ENCODE data around the gene ZNF804B. TPM values are rescaled to one million over a fixed set of nuclear protein-coding genes. Genes with fewer than 3 reads are reported as not detected.

Gene ZNF804B
- total RNA-seq, 1 donor from 2014 or later = not detected

DNA sequence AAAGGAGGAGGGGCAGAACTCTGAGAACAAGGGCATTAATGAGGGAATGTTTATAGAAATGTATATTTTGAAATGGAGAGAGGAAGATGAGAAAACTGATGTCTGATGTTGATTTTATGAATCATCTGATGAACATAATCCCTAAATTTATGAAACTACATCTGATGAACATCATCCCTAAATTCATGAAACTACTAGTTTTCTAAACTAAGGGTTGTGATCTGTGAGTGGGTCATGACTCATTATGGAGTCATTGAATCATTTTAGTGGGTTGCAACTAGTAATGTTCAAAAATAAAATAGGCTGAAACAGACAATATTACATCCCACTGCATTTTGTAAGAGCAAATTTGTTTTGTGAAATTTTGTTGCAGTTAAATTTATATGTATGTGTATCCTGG lies 478.7 kb downstream of the ZNF804B start:
- ATAC-seq (no peak), DNase-seq (ENCODE audit: low spot score) (no peak)

DNA sequence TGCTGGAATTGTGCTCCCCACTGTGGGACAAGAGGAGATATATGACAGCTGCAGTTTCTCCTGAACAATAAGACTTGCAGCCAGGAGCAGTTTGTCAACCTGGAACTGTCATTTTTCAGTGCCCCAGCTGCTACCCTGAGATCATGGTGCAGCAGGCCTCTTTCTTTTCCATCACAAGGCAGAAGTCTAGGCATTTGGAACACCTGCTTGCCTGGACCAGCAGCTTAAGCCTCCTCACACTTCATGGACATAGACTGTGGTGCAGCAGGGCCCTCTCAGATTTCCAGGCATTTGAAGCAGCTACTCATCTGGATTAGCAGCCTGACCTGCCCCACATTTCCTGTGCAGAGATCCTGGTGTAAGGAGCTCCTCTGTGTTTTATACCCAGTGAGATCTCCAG lies 486.7 kb downstream of the ZNF804B start:
- no peak for DNase-seq (ENCODE audit: low spot score)

DNA sequence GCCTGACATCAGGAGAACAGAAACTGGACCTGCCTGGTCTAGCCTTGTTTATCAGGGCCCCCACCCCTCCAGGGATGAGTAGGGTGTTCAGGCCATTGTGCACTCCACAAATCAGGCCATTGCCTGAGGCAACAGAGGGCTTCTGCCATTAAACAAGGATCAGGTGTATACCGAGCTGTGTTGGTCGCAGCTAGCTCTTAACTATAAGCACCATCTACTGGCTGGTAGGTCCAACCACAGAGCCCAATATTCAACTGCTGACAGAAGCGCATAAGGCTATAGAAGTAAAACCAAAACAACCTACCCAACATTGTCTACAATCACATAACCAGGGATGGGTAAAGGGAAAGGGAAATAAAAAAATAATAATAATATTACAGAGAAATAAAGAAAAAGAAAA lies 487.7 kb downstream of the ZNF804B start:
- DNase-seq (ENCODE audit: low spot score) (no peak), ATAC-seq (no peak)

More for the DNA sequence above, 486.7 kb downstream of the ZNF804B start:
- no peak for ATAC-seq

DNA sequence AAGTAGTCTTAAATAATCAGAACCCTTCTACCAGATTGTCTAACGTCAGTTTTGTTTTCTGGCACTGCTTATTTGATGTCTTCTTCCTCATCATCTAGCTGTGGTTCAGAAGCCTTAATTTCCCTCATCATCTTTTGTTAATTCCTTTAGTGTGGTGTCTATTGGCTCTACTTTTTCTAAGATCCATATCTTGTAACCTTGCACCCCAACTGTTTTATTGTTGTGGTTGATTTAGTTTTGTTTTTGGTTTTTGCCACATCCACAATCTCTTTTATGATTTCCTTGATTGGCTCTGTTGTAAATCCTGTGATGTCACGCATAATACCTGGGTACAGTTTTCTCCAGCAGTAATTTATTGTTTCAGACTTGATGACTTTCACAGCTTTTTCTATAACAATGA lies 499.6 kb downstream of the ZNF804B start:
- ATAC-seq (no peak), DNase-seq (ENCODE audit: low spot score) (no peak)

GRCh38 chr7:89264126-89264525 lies 504.6 kb downstream of the ZNF804B start:
- DNase-seq (ENCODE audit: low spot score) (no peak), ATAC-seq (no peak)

DNA sequence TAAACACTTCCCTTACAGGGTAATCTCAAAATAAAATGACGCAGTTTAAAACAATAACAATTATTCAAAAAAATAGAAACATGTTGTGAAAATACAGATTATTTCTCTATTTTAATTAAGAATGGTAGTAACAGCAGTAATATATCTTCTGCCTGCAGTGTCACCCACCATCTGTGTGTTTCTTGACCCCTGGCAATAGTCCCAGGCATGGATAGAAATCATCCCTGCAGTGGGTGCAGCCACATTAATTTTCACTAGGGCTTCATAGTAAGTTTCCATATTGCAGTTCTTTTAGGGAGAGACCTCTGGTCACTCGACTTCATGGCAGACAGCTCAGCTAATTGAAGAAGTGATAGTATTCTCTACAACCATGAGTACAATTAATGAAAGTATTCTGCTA lies 506.1 kb downstream of the ZNF804B start:
- ATAC-seq = no peak
- DNase-seq (ENCODE audit: low spot score) = no peak

- DNase-seq (ENCODE audit: low spot score) (no peak), ATAC-seq (no peak)
Observed at GRCh38 chr7:89283302-89283701, 523.8 kb downstream of the ZNF804B start.

- no peak for ATAC-seq
- DNase-seq (ENCODE audit: low spot score) = no peak
Observed at GRCh38 chr7:89308535-89308934, 549.0 kb downstream of the ZNF804B start.

GRCh38 chr7:89311886-89312285 lies 552.4 kb downstream of the ZNF804B start:
- ATAC-seq (no peak), DNase-seq (ENCODE audit: low spot score) (no peak)

GRCh38 chr7:89312551-89312950 lies 553.1 kb downstream of the ZNF804B start:
- ATAC-seq = no peak
- no peak for DNase-seq (ENCODE audit: low spot score)

DNA sequence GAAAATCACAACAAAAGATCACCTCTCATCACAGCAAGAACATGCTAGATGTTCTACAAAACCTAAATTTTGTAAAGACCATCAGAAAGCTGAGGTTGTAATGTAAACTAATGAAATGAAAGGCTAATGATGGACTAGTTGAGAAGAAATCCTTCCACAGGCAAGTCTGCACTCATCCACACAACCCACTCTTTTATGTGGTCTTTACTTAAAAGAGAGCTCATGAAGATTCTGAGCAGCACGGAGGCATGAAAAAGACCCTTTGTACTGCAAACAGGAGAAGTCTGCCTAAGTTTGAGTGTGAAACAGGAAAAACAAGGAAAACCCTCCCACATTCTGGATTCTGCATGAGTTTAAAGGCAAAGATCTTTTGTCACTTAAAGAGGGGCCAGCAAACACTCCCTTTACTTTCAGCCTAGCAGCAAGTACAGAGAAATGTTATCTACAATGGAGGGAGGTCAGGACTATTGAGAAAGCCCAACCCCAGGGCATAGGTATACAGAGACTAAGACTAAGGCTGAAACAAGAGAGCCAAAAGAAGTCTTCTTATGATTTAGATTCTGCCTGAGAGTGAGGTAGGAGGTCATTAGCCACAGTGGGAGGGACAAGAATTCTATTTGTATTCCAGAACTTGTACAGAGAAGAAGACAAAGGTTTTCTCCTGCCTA lies 557.2 kb downstream of the ZNF804B start:
- DNase-seq (ENCODE audit: low spot score) (no peak), ATAC-seq (no peak)

DNA sequence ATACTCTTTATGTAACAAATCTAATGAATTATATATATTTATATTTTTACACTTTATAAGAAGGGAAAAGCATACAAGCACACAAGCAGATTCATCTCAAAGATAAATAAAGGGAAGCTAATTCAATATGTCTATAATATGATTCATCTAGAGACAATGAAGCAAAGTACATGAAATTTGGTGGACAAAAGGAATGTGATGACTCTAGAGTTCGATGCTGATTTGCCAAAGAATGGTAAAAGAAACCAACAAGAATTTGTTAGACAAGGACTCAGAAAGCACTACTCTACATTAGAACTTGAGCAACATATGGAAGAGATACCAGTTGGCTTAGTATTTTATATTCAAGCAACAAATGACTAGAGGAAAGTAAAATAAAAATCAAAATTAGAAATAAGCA lies 572.5 kb downstream of the ZNF804B start:
- no peak for DNase-seq (ENCODE audit: low spot score)
- ATAC-seq = no peak

GRCh38 chr7:89334797-89335196 lies 575.3 kb downstream of the ZNF804B start:
- no peak for DNase-seq (ENCODE audit: low spot score)
- no peak for ATAC-seq

GRCh38 chr7:89335490-89335889 lies 576.0 kb downstream of the ZNF804B start:
- ATAC-seq (no peak), DNase-seq (ENCODE audit: low spot score) (no peak)

DNA sequence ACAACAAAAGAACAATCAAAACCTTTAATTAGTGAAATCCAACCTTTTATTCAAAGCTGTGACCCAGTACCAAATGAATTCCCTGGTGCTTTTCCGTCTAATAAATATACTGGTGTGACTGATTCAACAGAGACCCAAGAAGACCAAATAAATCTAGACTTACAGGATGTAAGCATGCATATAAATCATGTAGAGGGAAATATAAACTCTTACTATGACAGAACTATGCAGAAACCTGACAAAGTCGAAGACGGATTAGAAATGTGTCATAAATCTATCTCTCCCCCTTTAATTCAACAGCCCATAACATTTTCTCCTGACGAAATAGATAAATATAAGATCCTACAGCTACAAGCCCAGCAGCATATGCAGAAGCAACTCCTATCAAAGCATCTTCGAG lies 576.6 kb downstream of the ZNF804B start:
- DNase-seq (ENCODE audit: low spot score) = no peak
- ATAC-seq = no peak

DNA sequence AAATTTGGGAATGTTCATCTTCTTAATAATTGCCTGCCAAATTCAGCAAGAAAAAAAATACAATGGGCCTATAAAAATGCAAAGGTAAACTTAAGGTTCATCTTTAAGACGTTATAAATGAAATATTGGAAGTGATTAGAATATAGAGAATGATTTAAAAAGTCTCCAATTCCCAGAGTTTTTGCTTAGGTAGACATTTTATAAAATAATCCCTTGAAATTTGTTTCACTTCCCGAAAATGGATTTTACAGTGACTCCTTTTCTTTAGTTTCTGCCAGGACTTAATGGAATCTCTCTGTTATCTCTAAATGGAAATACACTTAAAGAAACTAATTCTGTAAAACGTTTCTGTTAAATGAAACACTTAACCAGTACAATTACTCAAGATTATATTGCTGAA lies 580.2 kb downstream of the ZNF804B start:
- ATAC-seq = no peak

DNA sequence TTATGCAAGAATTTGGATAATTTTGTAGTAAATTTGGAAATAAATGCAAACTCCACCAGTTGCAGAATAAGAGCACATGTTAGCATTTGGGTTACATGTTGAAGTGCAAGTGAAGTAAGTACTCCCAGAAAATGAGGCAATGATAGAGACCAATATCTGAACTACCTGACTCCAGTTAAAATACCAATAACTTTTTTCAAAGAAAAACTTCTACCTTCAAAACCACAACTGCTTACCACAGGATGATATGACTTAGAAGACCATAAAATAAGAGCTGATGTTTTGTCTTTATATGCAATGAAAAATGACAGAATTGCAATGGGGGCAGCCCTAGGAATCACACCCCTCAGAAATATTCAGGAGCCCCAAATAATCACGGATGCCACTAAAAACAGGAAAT lies 597.6 kb downstream of the ZNF804B start:
- DNase-seq (ENCODE audit: low spot score) (no peak), ATAC-seq (no peak)

More for the DNA sequence above, 580.2 kb downstream of the ZNF804B start:
- no peak for DNase-seq (ENCODE audit: low spot score)

GRCh38 chr7:89377219-89377618 lies 617.7 kb downstream of the ZNF804B start:
- DNase-seq (ENCODE audit: low spot score) = no peak
- ATAC-seq = no peak

DNA sequence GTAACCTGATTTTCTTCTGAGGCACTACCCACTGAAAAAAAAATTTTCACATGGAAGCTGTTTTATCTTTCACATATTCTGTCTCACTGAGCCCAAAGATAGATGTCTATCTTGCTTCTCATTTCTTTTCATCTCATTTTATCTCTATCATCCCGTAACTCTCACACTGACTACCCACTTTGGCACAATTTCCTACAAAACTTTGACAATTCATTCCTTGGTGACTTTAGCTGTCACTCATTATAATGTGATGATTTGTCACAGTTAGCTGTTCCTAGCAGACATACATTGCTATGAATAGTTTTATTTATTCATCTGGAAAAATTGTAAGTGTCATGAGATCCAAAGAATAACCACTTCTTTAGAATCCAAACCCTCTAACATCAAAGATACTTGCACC lies 625.9 kb downstream of the ZNF804B start:
- ATAC-seq (no peak), DNase-seq (ENCODE audit: low spot score) (no peak)
